ENCODE results near the gene PACC1. TPM values are rescaled to one million over a fixed set of nuclear protein-coding genes. Genes with fewer than 3 reads are reported as not detected.

The PACC1 gene
- total and polyA plus RNA-seq, 11 donors = 1.8 to 7.9 (median 3.1) TPM

- intact Hi-C loops (cut with DNase I) = loop anchor here in 1 of 10 donors (5.0 kb wide), 1 partner anchor 58 kb away; no protein-coding TSS in a partner anchor
Measured at GRCh38 chr1:212440419-212440818, 25.7 kb upstream of the PACC1 start.

GRCh38 chr1:212438831-212439237 is 24.1 kb upstream of the PACC1 start:
- ATAC-seq (no peak), DNase-seq (no peak)
- H3K36me3 ChIP-seq = peaks cover 0 to 14% (median 0%) of the 10 kb centered on the region in 9 donors
- intact Hi-C loops (cut with DNase I) = no loop called here
- WGBS, 4 donors = 87 to 96% (median 93%) methylated on average over 2 of the region's 2 CpGs
- H3K4me3 ChIP-seq = no peak overlapping the region
- no peaks in the 10 kb centered on the region for H3K9me3 ChIP-seq
- TF ChIP-seq POLR2A (IDR thresholded peaks at IDR 0.05) = no peak
- TF ChIP-seq, protein P1, sequence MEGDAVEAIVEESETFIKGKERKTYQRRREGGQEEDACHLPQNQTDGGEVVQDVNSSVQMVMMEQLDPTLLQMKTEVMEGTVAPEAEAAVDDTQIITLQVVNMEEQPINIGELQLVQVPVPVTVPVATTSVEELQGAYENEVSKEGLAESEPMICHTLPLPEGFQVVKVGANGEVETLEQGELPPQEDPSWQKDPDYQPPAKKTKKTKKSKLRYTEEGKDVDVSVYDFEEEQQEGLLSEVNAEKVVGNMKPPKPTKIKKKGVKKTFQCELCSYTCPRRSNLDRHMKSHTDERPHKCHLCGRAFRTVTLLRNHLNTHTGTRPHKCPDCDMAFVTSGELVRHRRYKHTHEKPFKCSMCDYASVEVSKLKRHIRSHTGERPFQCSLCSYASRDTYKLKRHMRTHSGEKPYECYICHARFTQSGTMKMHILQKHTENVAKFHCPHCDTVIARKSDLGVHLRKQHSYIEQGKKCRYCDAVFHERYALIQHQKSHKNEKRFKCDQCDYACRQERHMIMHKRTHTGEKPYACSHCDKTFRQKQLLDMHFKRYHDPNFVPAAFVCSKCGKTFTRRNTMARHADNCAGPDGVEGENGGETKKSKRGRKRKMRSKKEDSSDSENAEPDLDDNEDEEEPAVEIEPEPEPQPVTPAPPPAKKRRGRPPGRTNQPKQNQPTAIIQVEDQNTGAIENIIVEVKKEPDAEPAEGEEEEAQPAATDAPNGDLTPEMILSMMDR (IDR thresholded peaks at IDR 0.05) = no peak
- H3K27me3 ChIP-seq = no peaks in the 10 kb centered on the region
- H3K4me1 ChIP-seq = peaks cover 0 to 18% (median 8%) of the 10 kb centered on the region in 12 donors
- no peak overlapping the region for H3K27ac ChIP-seq

More at GRCh38 chr1:212440419-212440818, 25.7 kb upstream of the PACC1 start:
- Histone ChIP-seq H3K9me3 (no peaks in the 10 kb centered on the region), H3K27ac (no peak overlapping the region), H3K27me3 (no peaks in the 10 kb centered on the region), H3K4me3 (no peak overlapping the region), H3K4me1 (peaks cover 0 to 18% (median 4%) of the 10 kb centered on the region in 12 donors), H3K36me3 (peaks cover 0 to 25% (median 13%) of the 10 kb centered on the region in 9 donors)
- TF ChIP-seq POLR2A (IDR thresholded peaks at IDR 0.05) = no peak
- TF ChIP-seq, protein P1 (IDR thresholded peaks at IDR 0.05) = no peak
- WGBS, 4 donors = 77 to 85% (median 82%) methylated on average over 9 of the region's 9 CpGs
- DNase-seq (no peak), ATAC-seq (no peak)

GRCh38 chr1:212437179-212437798 is 22.6 kb upstream of the PACC1 start:
- Histone ChIP-seq H3K36me3 (peaks cover 0 to 3% (median 0%) of the 10 kb centered on the region in 9 donors), H3K9me3 (no peaks in the 10 kb centered on the region), H3K4me1 (peaks cover 0 to 27% (median 13%) of the 10 kb centered on the region in 12 donors), H3K27ac (no peak overlapping the region), H3K4me3 (no peak overlapping the region), H3K27me3 (no peaks in the 10 kb centered on the region)
- 60 to 78% (median 75%) methylated on average over 4 of the region's 4 CpGs for WGBS, 4 donors
- intact Hi-C loops (cut with DNase I) = no loop called here
- DNase-seq (no peak), ATAC-seq (no peak)
- TF ChIP-seq, protein P1 (IDR thresholded peaks at IDR 0.05) = no peak
- TF ChIP-seq POLR2A (IDR thresholded peaks at IDR 0.05) = no peak

GRCh38 chr1:212434992-212435391 is 20.3 kb upstream of the PACC1 start:
- no peak for DNase-seq
- H3K9me3 ChIP-seq = no peaks in the 10 kb centered on the region
- H3K27ac ChIP-seq = no peak overlapping the region
- no peaks in the 10 kb centered on the region for H3K27me3 ChIP-seq
- peaks cover 0 to 30% (median 18%) of the 10 kb centered on the region in 12 donors for H3K4me1 ChIP-seq
- TF ChIP-seq, protein P1 (IDR thresholded peaks at IDR 0.05) = no peak
- no peak for TF ChIP-seq POLR2A (IDR thresholded peaks at IDR 0.05)
- no peak overlapping the region for H3K4me3 ChIP-seq
- WGBS, 4 donors = 97 to 99% (median 97%) methylated on average over 4 of the region's 4 CpGs
- intact Hi-C loops (cut with DNase I) = no loop called here
- peaks cover 0 to 3% (median 0%) of the 10 kb centered on the region in 9 donors for H3K36me3 ChIP-seq
- no peak for ATAC-seq
